Measurements from ENCODE around the gene DENND5A. TPM values are rescaled to one million over a fixed set of nuclear protein-coding genes. Genes with fewer than 3 reads are reported as not detected.

The DENND5A gene
- 297 and 334 TPM in 2 replicates for total RNA-seq (2013; cell fraction: nucleolus; rRNA removed)
- total RNA-seq (2014; rRNA removed): 101 and 102 TPM in 2 replicates
- 96.5 and 106 TPM in 2 replicates for total RNA-seq (2014; rRNA removed; fragmentation: Illumina TruSeq; extraction: Trizol)
- 91.3 and 94.2 TPM in 2 replicates for total RNA-seq (2021)
- 37.7 TPM for polyA plus RNA-seq (2011; ENCODE audit: low read depth)
- 93.6 and 157 TPM in 2 replicates for polyA plus RNA-seq (2011; rRNA removed)
- 167 and 190 TPM in 2 replicates for polyA plus RNA-seq (2011; cell fraction: cytosol; rRNA removed)
- polyA plus RNA-seq (2011; cell fraction: nucleus; rRNA removed): 172 and 245 TPM in 2 replicates
- polyA plus RNA-seq (2012): 46.8 and 47.7 TPM in 2 replicates
- 127 and 135 TPM in 2 replicates for polyA plus RNA-seq (2014; fragmentation: Illumina TruSeq; extraction: Trizol)
- 10 to 100 TPM; 15.6 to 24.1 TPM for polyA plus RNA-seq (2014; fragmentation: Nextera tagmentation; extraction: Ambion mirVana)
- 63.8 and 78.9 TPM in 2 replicates for polyA plus RNA-seq (2014; rRNA removed)
- 10 to 100 TPM; 15.7 to 16.6 TPM for polyA plus RNA-seq (2016; fragmentation: Nextera tagmentation; extraction: Ambion mirVana)
- polyA minus RNA-seq (2011; rRNA and poly(A)+ RNA removed): 392 and 436 TPM in 2 replicates
- polyA minus RNA-seq (2011; cell fraction: cytosol; rRNA and poly(A)+ RNA removed): 76.6 and 77.9 TPM in 2 replicates
- polyA minus RNA-seq (2011; cell fraction: nucleus; rRNA and poly(A)+ RNA removed): 140 and 188 TPM in 2 replicates
- Bru-seq, nascent RNA: percentile 73 among the genes with signal in this experiment
- percentile 88 among the genes with signal in this experiment for BruChase-seq, experiment 1, labeled RNA remaining after a 6-hour chase
- percentile 84 among the genes with signal in this experiment for BruChase-seq, experiment 2, labeled RNA remaining after a 2-hour chase
- long read RNA-seq, experiment 1, partial matches to known transcripts: 5 of 7 reads
- long read RNA-seq, experiment 1, other reads (novel, unspliced or antisense): 2 of 7 reads
- long read RNA-seq, experiment 2, partial matches to known transcripts: 61 of 85 reads
- long read RNA-seq, experiment 2, other reads (novel, unspliced or antisense): 20 of 85 reads

- H3K4me1 ChIP-seq (ENCODE audit: control insufficient read depth, insufficient read depth, low read length): peaks cover 4% of the 10 kb centered on the region
- intact Hi-C loops (cut with micrococcal nuclease; ENCODE audit: unreplicated experiment) (loop anchor here (2.0 kb wide), 1 partner anchor 49 kb away; the partner anchor contains the start of gene TMEM41B), in situ Hi-C loops (cut with MboI) (no loop called here)
- peak within 1 kb of the TSS; percentile 82 for H2AFZ ChIP-seq (ENCODE audit: control insufficient read depth, low read depth, low read length)
- H3K9ac ChIP-seq (ENCODE audit: control insufficient read depth, insufficient read depth, low read length): peak within 1 kb of the TSS; percentile 78
- RAD21 ChIA-PET (ENCODE audit: unreplicated experiment): interaction anchor here (0.7 to 1.5 kb wide), 5 partner anchors 15 to 98 kb away, joined by 3 to 7 read pairs (median 3); no protein-coding TSS in a partner anchor
- no peak for DNase-seq (ENCODE audit: low read depth, low spot score)
- peak within 1 kb of the TSS; percentile 93 for H3K4me2 ChIP-seq (ENCODE audit: control insufficient read depth, insufficient read depth)
- no TSS peak for BruUV-seq (replicated peaks)
- 15% methylated on average over 50 of the region's 63 CpGs for WGBS (ENCODE audit: insufficient coverage, insufficient replicate concordance, low lambda C conversion rate, missing lambda C conversion rate)
- H3K9me3 ChIP-seq (replicated peaks; ENCODE audit: control insufficient read depth, insufficient read depth, low read length): no peaks in the 10 kb centered on the region
- peaks cover 28% of the 10 kb centered on the region for H3K79me2 ChIP-seq (ENCODE audit: control insufficient read depth, insufficient read depth, low read length)
- peak within 1 kb of the TSS; percentile 83 for H3K4me3 ChIP-seq
- H3K27ac ChIP-seq (ENCODE audit: control insufficient read depth, insufficient read depth): peak within 1 kb of the TSS; percentile 56
- H3K36me3 ChIP-seq (ENCODE audit: control insufficient read depth in 2 of 2, insufficient read depth in 2 of 2, low read length in 1 of 2): no peaks in the 10 kb centered on the region; a peak in 1 of 4 replicates
- H3K27me3 ChIP-seq (replicated peaks in 1 of 2; ENCODE audit: control insufficient read depth in 2 of 2, insufficient read depth in 2 of 2, low read length in 1 of 2): 0 out of 4 replicates have a peak, but pooled peaks cover 0 to 4% of the 10 kb centered on the region in 2 experiments
- SMC1A ChIA-PET (ENCODE audit: uncharacterized antibody, unreplicated experiment): interaction anchor here (0.8 to 2.0 kb wide), 7 partner anchors 12 to 241 kb away, joined by 3 to 6 read pairs (median 3); no protein-coding TSS in a partner anchor
- no peak for FAIRE-seq
- POLR2A ChIA-PET: interaction anchor here (0.6 to 1.4 kb wide), 9 partner anchors 8 to 146 kb away, joined by 3 to 8 read pairs (median 4); no protein-coding TSS in a partner anchor
- H4K20me1 ChIP-seq (ENCODE audit: control insufficient read depth, insufficient read depth): no peaks in the 10 kb centered on the region
- CTCF ChIA-PET: interaction anchor here (1.0 to 1.4 kb wide), 3 partner anchors 49 to 250 kb away, joined by 3 to 4 read pairs (median 3); no protein-coding TSS in a partner anchor
- peak; percentile 63 for ATAC-seq
- TF ChIP-seq IKZF1 (conservative IDR thresholded peaks at IDR 0.05): peak; percentile 49
- TF ChIP-seq MEF2B (IDR thresholded peaks at IDR 0.05; ENCODE audit: partially characterized antibody, poor library complexity, severe bottlenecking): no peak
- TF ChIP-seq POLR2AphosphoS5 (IDR thresholded peaks at IDR 0.05; ENCODE audit: low read length): peak; percentile 30; the same call in 1 of the 2 replicates
- peak in 1 of 2 experiments; percentile 66; a peak in 1 of 3 replicates for TF ChIP-seq EGR1 (IDR thresholded peaks at IDR 0.05; ENCODE audit: borderline replicate concordance in 1 of 2, low read depth in 2 of 2, low read length in 2 of 2)
- no peak for TF ChIP-seq BCL11A (IDR thresholded peaks at IDR 0.05; ENCODE audit: low read depth, low read length)
- peak in 1 of 2 experiments; percentile 45; a peak in 2 of 4 replicates for TF ChIP-seq BHLHE40 (IDR thresholded peaks at IDR 0.05; ENCODE audit: borderline replicate concordance in 1 of 2, low read depth in 2 of 2, low read length in 1 of 2)
- TF ChIP-seq POLR2A (IDR thresholded peaks at IDR 0.05; ENCODE audit: low read depth, low read length): peak; percentile 81
- TF ChIP-seq LARP7 (IDR thresholded peaks at IDR 0.05): 0 out of 2 replicates have a peak, but pooled peaks have one; percentile 49
- peak; percentile 56; the same call in 1 of the 2 replicates for TF ChIP-seq EED (IDR thresholded peaks at IDR 0.05; ENCODE audit: low read depth)
- no peak for TF ChIP-seq FOXM1 (IDR thresholded peaks at IDR 0.05; ENCODE audit: low read depth, low read length)
- TF ChIP-seq IKZF2 (IDR thresholded peaks at IDR 0.05): peak in 1 of 2 experiments; percentile 50; a peak in 1 of 4 replicates
- TF ChIP-seq RUNX3 (IDR thresholded peaks at IDR 0.05; ENCODE audit: low read length): peak; percentile 60
- no peak for TF ChIP-seq SMC3 (IDR thresholded peaks at IDR 0.05; ENCODE audit: borderline replicate concordance, low read length)
- TF ChIP-seq BACH1 (IDR thresholded peaks at IDR 0.05; ENCODE audit: borderline replicate concordance): no peak
- peak; percentile 48; the same call in 1 of the 2 replicates for TF ChIP-seq TAF1 (IDR thresholded peaks at IDR 0.05; ENCODE audit: borderline replicate concordance, low read depth, low read length)
- peak; percentile 23; the same call in 1 of the 2 replicates for TF ChIP-seq RAD21 (IDR thresholded peaks at IDR 0.05; ENCODE audit: insufficient read depth, low read depth, low read length)
- TF ChIP-seq ATF7 (IDR thresholded peaks at IDR 0.05; ENCODE audit: low read depth): peak; percentile 90
These were observed at the start of gene DENND5A for GRCh38 chr11:9265211-9266131. TSS of gene DENND5A (minus strand) at chr11:9265350. CDS start at chr11:9265069, 281 bp downstream.
